ENCODE data around the gene CYP2W1.
"Not testable (repeated sequence)": the region's sequence is repeated elsewhere in the genome, so short reads cannot be mapped to it uniquely, and the experiment has no call there.

CYP2W1 gene

DNA sequence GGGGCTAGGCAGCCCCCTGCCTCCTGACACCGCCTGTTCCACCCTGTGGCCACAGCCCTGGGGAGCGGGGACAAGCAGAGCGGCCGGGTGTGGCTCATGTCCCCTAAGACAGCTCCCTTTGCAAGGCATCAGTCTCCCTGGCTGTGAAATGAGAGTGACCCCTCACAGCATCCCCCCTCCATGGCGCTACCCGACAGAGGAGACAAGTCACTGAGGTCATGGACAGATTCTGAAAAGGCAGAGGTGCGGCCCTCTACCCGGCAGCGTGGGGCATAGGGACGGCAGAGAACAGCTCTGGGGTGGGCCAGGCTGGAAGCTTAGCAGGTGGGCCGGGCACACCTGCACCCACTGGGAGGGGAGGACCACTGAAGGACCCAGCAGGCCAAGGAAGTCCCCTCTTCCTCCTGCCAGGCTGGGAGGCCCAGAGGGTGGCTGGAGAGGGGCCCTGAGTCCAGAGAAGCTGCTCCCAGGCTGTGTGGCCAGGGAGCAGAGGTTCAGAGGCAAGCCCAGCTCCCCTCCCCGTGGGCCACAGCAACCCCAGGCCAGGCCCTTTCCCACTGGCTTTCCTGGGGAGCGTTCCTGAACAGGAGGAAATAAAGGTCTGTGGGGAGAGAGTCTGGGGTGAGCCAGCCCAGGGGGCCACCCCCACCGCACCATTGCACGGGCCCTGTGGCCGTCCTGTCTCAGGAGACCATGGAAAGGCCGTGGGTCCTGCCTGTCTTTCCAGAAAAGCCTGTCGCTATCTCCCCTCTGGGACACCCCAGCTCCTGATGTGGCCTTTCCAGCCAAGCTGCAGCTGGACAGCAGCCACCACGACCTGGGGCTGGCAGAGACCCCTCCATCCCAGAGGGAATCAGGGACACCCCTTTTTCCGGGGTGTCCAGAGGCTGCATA, 30.2 kb upstream of the CYP2W1 start:
- no peak for DNase-seq

DNA sequence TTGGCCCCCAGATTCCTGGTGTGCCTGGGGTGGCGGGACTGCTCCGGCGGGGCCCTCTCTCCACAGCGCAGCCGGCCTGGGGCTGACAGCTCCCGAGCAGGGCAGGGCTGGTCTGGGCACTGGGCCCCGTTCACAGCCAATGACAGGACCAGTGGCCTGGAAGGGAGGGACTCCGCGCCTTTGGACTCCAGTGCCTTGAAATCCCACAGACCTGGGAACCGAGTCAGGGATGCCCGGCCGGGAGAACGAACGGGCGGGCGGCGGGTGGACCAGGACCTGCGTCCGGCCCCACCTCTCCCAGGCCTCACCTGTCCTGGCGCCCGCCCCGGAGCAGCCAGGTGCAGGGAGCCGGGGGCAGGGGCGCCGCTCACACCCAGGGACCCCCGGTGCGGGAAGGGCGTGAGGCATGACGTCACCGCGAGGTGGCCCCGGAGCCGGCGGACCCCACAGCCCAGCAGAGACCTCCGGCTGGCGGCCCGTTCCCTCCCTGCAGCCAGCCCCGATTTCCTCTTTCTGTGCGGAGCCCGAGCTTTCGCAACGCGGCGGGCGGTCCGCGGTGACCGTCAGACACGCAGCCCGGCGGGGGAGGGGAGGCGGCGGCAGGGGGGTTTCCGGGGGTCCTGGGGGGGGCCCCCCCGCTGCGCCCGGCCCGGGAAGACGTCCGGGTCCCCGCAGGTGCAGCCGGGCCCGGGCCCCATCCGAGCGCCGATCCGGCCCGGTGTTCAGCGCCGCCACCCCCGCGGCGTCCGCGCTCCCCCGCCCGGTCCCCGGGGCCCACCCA, 29.2 kb upstream of the CYP2W1 start:
- no peak for DNase-seq

DNA sequence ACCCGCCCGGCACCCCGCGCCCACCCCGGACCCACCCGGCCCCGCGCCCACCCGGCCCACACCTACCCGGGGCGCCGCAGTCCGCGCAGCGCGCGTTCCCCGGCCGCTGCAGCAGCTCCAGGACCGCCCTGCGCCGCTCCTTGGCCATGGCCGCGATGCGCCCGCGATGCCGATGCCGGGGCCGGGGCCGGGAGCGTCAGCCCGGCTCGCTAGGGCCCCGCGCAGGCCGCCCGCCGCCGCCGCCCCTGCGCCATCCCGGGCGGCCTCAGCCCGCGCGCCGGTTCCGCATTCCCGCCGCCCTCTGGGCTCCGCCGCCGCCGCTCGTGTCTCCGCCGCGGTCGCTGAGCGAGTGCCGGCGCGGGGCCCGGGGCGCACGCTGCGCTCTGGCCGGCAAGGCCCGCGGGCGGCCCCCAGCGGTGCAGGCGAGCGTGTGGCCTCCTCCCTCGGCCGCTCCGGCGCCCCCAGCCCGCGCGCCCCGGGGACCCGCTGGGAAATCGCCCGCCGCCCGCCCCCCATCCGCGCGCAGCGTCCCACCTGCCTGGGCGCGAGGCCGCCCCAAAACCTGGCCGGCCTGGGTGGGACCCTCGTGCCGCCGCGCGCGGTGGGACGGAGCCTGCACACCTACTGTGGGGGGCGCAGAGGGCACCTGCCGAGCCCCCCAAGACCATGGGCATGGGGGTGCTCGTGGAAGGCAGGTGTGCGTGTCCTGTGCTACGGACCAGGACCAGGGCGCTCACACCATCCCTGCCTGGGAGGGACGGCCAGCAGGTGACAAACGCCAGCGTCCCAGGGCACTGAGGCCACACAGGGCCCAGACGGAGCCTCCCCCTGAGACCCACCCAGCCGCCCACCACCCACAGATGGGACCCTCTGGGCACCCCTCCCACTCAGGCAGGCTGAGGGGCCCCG, 28.4 kb upstream of the CYP2W1 start, which contains the start of gene ADAP1:
Gene ADAP1 (minus strand): TSS at position 351 of the 909 bp plus-strand sequence. CDS start 203 bp downstream, at position 148.
- DNase-seq, result peak; percentile 55

DNA sequence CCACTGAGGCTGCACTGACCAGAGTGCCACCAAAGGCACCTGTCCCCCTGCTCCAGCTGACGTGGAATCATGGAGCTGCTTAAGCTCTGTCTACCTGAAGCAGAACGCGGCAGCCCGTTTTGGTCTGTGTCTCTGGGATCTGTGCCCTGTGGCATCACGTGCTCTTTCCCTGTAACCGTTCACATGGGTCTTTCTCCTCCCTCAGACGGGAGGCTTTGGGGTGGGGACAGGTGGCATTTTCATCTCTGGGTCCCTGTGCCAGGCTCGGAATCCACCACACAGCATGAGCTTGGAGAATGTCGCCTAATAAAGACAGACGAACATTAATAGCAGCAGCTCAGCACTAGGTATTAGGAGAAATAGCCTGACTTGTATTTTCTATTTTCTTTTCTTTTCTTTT, 26.9 kb upstream of the CYP2W1 start:
- DNase-seq, result no peak

DNA sequence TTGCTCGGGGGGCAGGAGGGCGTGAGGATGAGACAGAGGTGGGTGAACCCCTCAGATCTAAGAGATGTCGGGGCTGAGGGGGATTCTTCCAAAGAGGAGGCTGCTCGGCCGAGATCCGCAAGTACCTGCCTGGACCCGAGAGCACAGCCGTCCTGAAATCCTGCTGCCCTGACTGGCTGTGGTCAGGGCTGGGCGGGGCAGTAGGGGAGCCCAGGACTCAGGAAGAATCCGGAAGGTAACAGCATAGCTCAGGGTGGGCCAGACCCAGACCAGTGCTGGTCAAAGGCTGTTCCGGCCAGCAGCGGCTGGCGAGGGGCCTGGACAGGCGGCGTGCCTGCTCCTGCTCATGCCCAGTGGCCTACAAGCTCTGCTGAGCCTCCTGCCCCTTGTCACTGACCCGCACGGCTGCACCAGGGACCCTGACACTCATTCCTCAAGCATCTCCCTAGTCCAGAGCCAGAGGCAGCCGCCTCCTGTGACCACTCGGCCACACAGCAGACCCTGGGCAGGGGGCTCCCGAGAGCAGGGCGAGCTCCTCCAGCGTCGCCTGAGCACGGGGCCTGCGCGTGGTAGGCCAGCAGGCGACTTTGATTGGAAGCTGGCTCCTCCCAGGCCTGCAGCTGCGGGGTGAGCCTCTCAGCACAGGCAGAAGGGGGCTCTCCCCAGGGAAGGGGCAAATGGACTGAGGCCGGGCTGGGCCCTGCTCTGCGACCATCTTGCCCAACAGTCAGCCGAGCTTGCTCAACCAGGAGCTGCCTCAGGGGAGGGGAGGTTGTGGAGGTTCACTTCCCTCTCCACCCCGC, 25.4 kb upstream of the CYP2W1 start:
- DNase-seq, result no peak

DNA sequence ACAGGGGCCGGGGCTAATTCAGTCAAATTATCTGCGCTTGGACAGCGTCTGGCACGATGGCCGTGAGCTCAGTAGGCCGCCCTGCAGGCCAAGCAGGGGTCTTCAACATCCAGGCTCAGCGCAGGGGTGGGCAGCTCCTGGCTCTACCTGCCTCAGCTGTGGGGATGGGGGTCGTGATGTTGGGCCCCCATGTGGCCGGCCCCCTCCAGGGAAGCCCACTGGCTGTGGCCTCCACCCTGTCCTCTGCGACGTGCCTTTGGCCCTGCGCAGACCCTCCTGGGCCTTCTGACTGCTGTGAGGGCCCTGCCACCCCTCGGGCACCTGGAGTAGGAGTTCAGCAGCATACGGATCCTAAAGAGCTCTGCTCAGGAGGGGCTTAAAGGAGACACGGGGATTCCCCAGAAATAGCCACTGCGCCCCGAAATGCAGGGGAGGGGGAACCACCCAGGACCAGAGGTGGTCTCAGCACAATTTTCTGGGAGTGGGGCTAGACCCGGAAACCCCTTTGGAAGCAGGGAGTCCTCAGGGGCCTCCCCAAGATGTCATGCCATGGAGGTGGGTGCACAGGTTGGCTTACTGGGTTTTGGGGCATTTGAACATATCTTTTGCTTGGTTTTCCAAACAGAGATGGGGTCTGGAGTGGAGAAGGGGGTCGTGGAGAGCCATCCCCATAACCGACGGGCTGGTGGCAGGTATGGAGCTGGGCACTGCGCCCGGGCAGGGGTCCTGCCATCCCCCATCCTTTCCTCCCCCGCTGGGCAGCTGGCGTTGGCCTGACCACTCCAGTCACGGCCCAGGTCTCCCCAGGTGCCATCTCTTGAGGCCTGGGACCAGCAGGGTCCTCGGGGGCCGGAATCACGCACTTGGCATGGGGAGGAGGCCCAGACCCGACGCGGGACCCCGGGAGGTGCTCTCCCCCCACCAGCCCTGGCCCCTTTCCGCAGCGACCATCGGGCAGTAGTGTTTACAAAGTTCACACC, 24.5 kb upstream of the CYP2W1 start:
- DNase-seq, result no peak

DNA sequence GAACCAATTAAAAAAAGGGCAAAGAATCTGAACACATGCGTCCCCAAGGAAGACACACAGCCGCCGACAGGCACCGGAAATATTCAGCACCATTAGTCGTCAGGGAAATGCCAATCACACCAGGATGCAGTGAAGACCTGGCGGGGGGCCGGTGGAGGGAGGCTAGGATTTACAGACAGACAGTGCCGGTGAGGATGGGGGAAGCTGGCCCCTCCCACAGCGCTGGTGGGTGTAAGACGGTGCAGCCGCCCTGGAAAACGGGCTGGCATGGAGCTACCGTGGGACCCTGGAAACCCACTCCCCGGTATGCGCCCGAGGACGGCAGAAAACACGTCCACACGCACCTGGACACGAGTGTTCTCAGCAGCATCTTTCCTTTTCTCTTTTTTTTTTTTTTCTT, 23.7 kb upstream of the CYP2W1 start:
- no peak for DNase-seq

DNA sequence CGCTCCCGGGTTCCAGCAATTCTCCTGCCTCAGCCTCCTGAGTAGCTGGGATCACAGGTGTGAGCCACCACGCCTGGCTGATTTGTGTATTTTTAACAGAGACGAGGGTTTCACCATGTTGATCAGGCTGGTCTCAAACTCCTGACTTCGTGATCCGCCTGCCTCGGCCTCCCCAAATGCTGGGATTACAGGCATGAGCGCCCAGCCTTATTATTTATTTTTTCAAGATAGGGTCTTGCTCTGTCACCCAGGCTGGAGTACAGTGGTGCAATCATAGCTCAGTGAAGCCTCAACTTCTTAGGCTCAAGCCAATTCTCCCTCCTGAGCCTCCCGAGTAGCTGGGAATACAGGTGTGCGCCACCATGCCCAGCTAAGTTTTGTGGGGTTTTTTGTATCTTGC, 23.2 kb upstream of the CYP2W1 start:
- DNase-seq, result not testable (repeated sequence)

DNA sequence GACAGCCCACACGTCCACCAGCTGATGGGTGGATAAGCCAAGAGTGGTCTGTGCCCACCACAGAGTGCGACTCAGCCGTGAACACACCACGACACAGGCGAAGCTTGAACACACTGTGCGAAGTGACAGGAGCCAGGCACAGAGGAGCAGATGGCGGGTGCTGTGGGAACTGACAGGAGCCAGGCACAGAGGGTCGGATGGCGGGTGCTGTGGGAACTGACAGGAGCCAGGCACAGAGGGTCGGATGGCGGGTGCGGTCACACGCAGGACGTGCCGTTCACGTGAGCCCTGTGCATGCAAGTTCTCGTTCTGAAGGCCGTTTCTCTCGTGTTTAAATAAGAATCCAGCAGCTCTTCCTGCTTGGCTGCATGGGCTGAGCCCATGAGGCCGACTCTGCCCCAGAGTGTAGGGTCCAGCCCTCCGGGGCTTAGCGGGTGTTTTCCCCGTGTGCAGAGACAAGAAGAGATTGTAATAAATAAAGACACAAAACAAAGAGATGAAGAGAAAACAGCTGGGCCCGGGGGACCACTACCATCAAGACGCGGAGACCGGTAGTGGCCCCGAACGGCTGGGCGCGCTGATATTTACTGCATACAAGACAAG, 22.6 kb upstream of the CYP2W1 start:
- DNase-seq, result no peak

DNA sequence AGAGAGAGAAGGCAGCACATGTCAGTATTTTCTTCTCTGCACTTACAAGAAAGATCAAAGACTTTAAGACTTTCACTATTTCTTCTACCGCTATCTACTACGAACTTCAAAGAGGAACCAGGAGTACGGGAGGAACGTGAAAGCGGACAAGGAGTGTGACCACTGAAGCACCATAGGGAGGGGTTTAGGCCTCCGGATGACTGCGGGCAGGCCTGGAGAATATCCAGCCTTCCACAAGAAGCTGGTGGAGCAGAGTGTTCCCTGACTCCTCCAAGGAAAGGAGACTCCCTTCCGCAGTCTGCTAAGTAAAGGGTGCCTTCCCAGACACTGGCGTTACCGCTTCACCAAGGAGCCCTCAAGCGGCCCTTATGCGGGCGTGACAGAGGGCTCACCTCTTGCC, 22.0 kb upstream of the CYP2W1 start:
- DNase-seq, result not testable (repeated sequence)

DNA sequence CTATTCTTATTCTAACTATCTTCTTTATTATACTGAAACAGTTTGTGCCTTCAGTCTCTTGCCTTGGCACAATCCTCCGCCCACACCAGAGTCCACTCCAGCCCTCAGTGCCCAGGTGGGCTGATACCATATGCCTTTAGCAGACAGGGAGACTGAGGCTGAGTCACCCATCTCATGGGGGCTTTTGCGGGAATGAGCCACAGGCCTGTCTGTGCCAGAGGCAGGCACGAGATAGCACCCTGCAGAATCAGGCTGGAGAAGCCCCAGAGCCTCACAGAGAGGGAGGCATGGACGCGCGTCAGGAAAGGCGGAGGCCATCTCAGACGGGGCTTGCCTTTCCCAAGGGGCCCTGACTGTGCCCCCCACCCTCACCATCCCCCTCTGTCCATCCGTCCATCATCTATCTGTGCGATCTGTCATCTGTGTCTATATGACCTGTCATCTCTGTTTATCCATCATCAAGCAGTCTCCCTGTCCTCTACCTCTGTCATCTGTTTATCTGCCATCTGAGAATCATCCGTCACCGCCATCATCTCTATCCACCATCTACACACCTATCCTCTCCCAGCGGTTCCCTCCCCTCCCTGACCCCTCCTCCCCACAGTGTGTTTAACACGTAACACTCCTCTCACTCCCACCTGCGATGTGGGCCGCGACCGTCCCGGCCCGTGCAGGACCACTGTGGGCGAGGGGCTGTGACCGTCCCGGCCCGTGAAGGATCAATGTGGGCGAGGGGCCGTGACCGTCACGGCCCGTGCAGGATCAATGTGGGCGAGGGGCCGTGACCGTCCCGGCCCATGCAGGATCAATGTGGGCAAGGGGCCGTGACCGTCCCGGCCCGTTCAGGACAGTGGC, 21.2 kb upstream of the CYP2W1 start:
- no peak for DNase-seq

DNA sequence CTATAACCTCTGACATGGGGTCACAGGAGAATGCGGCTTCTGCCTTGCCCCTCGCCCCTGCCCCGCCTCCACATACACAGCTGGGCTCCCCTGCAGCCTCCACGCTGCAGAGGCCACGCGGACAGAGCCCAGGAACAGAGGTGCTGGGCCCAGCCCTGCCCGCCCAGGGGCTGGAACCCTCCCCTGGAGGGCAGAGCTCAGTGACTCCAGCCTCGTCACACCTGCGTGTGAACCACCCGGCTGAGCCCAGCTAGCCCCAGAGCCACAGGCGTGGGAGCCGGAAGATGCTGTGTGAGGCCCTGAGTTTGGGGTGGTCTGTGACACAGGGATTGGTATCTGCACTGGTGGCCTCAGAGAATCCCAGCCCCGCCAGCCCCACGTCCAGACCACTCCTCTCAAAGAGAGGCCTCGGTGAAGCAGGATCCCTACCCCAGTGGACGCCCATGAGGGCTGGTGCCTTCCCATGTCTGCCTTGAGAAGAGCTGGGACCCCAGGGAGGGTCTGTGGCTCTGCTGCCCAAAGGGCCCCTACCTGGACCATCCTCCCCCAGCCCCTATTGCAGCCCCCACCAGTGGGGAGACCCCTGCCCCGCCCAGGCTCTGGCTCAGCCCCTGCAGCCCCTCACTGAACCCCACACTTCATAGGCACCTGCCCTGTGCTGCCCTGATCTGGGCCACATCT, 20.4 kb upstream of the CYP2W1 start:
- DNase-seq, result no peak

DNA sequence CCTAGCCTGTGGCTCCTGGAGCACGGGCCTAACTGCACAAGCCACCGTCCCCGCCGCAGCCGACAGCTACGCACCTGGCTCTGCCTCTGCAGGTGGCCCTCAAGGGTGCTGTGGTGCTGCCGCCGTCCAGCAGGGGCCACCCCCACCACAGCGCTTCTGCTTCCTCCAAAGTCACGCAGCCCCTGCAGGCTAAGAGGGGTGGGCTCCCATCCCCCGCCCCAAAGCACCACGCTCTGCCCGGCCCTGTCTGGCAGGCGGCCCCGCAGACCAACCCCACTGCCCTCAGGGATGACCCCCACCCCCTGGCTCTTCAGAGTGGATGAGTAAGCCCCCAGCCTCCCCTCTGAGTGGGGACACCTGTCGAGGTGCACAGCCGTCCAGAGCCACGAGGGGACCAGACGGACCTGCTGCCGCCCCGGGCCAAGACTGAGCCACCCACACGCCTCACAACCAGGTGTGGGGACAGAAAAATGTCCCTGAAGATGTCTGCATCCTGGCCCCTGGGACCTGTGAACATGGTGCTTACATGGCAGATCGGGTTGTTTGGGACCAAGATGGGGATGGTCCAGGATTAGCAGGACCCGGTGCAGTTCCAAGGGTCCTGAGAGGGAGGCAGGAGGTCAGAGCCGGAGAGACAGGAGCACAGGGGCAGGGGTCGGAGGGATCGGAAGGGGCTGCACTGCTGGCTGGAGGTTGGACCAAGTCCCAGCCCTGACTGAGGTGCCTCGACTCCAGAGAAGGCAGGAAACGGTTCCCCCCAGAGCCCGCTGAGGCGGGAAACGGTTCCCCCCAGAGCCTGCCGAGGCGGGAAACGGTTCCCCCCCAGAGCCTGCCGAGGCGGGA, 19.5 kb upstream of the CYP2W1 start:
- DNase-seq, result no peak

DNA sequence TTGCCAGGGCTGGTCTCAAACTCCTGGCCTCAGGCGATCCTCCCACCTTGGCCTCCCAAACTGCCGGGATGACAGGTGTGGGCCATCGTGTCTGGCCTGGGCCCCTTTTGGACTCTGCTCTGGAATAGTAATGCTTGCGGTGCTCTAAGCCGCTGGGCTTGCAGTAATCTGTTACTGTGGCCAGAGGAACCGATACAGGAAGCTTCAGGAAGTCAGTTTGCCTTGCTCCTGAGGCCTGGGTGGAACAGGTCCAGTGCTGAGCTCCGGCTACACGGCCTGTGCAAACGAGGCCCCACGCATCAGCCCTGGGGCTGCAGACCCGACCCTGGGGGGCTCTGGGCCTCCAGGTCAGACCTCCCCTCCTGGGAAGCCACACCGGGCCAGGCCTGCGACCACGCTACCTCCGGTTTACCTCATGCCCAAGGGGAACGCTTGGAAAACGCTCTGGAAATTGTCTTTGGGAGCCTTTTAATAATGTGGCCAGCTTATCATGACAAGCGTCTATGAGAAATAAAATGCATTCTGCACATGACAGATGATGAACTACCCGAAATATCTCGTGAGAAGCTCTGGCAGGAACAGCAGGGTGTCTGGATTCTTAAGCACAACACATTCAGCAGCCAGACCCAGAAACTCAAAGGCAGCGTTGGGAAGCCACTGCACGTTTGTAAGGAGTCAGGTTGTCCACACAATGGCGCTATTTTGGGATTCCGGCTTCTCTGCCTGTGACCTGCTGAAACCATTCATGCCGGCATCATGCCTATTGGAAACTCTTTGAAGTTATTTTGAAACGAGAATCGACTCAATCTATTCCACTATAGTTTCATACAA, 18.4 kb upstream of the CYP2W1 start:
- no peak for DNase-seq

DNA sequence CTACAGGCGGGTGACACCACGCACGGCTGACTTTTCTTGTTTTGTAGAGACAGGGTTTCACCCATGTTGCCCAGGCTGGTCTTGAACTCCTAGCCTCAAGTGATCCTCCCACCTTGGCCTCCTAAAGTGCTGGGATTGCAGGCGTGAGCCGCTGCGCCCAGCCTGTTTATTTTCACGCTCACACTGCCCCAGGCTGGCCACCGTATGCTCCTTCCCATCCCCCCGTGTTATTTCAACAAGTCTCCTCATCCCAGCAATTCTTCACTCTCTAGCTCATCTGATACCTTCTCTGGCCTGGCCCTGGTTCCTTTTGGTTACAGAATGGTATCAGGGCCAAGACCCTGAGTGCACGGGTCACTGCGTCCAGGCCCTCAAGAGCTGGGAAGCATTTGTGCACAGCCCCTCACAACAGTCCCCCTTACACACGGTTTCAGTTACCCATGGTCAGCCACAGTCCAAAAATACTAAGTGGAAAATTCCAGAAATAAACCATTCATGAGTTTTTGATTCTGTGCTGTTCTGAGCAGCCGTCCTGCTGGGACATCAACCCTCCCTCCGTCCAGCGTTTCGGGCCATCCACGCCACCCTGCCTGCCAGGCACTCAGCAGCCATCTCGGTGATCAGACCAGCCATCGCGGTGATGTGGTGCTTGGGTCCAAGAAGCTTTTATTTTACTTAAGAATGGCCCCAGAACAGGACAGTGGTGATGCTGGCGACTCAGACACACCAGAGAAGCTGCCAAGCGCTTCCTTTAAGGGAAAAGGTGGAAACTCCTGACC, 16.5 kb upstream of the CYP2W1 start:
- DNase-seq, result no peak
